IMR-90 (cell line): ENCODE measurements around the gene FBXW12. TPM values are rescaled to one million over a fixed set of nuclear protein-coding genes. Genes with fewer than 3 reads are reported as not detected.

ENCODE experiments used
- ATAC-seq: fragments of 200-7000 bp; cut with Tn5 transposase; 2 replicates; pipeline ENCODE4 v1.9.1; 2020; ENCODE audit warnings: low read depth, mild to moderate bottlenecking, moderate library complexity
- BruUV-seq: library from RNA; stranded (reverse); fragments of 400-500 nt; replicated peaks from 2 replicates; lab custom pipeline; 2021; lab: Mats Ljungman, UMichigan
- CTCF ChIA-PET: fragments of 300-600 bp; formaldehyde crosslinking; extraction: SDS; loops from one replicate; lab custom pipeline; 2021; ENCODE audit warnings: antibody characterized with exemption; lab: Yijun Ruan, JAX
- POLR2A ChIA-PET: fragments of 300-600 bp; sonication (Branson Sonifier 250); formaldehyde crosslinking; loops from one replicate; lab custom pipeline; 2022; ENCODE audit warnings: antibody characterized with exemption; ENCODE audit not compliant: unreplicated experiment; lab: Charles Lee
- DNase-seq: peaks from one replicate; pipeline ENCODE4 v3.0.0; 2013
- H2AFZ ChIP-seq: replicated peaks from 2 replicates; pipeline ENCODE3; 2013; ENCODE audit warnings: low read length, mild to moderate bottlenecking; ENCODE audit not compliant: poor library complexity
- H2AK5ac ChIP-seq: 2 replicates; pipeline ENCODE4 v1.6.1; 2013; ENCODE audit warnings: low read depth, low read length, inconsistent platforms
- H2AK9ac ChIP-seq: replicated peaks from 2 replicates; pipeline ENCODE3; 2013; ENCODE audit warnings: mild to moderate bottlenecking, low read depth, low read length, moderate library complexity; ENCODE audit not compliant: poor library complexity
- H2BK120ac ChIP-seq: 2 replicates; pipeline ENCODE4 v1.6.1; 2013; ENCODE audit warnings: low read depth, low read length, inconsistent platforms
- H2BK15ac ChIP-seq: 3 replicates; pipeline ENCODE4 v1.6.1; 2013; ENCODE audit warnings: low read depth, low read length, inconsistent platforms
- H2BK20ac ChIP-seq: 2 replicates; pipeline ENCODE4 v1.6.1; 2013; ENCODE audit warnings: low read depth, mild to moderate bottlenecking, inconsistent platforms, low read length, moderate library complexity
- H2BK5ac ChIP-seq: 2 replicates; pipeline ENCODE4 v1.6.1; 2013; ENCODE audit warnings: mild to moderate bottlenecking, low read depth, low read length, inconsistent platforms; ENCODE audit not compliant: poor library complexity, severe bottlenecking
- H3K14ac ChIP-seq: replicated peaks from 2 replicates; pipeline ENCODE4 v1.6.1; 2013; ENCODE audit warnings: low read depth, low read length, inconsistent platforms
- H3K18ac ChIP-seq: 2 replicates; pipeline ENCODE4 v1.6.1; 2013; ENCODE audit warnings: low read depth, low read length, control low read depth
- H3K23ac ChIP-seq: 2 replicates; pipeline ENCODE4 v1.6.1; 2013; ENCODE audit warnings: low read depth, low read length, inconsistent platforms
- H3K27ac ChIP-seq: 2 replicates; pipeline ENCODE4 v1.5.1; 2013; ENCODE audit warnings: mild to moderate bottlenecking, control low read depth, low read length; ENCODE audit not compliant: insufficient read depth
- H3K27me3 ChIP-seq: 2 replicates; pipeline ENCODE4 v1.6.1; 2013; ENCODE audit warnings: low read length; ENCODE audit not compliant: control insufficient read depth, insufficient read depth
- H3K36me3 ChIP-seq: 2 replicates; pipeline ENCODE4 v1.6.1; 2013; ENCODE audit warnings: low read length, mixed read lengths; ENCODE audit not compliant: control insufficient read depth, insufficient read depth
- H3K4ac ChIP-seq: 2 replicates; pipeline ENCODE4 v1.6.1; 2013; ENCODE audit warnings: low read depth, low read length, inconsistent platforms
- H3K4me1 ChIP-seq: 2 replicates; pipeline ENCODE4 v1.6.1; 2013; ENCODE audit warnings: low read length, mixed read lengths; ENCODE audit not compliant: control insufficient read depth, insufficient read depth
- H3K4me2 ChIP-seq: 2 replicates; pipeline ENCODE4 v1.6.1; 2013; ENCODE audit warnings: low read depth, mild to moderate bottlenecking, control low read depth, low read length, moderate library complexity
- H3K4me3 ChIP-seq: 2 replicates; pipeline ENCODE4 v1.5.1; 2013; ENCODE audit warnings: low read depth, mild to moderate bottlenecking, control low read depth, low read length, moderate library complexity; ENCODE audit not compliant: insufficient read depth
- H3K56ac ChIP-seq: 2 replicates; pipeline ENCODE4 v1.6.1; 2013; ENCODE audit warnings: low read length, inconsistent platforms; ENCODE audit not compliant: insufficient read depth; ENCODE audit errors: extremely low read depth
- H3K79me1 ChIP-seq, 2 experiments: 2 replicates each; pipeline ENCODE4 v1.6.1; 2013; ENCODE audit warnings: low read length in 2 of 2, inconsistent platforms in 1 of 2, low read depth in 1 of 2
- H3K9ac ChIP-seq: 2 replicates; pipeline ENCODE4 v1.6.1; 2013; ENCODE audit warnings: low read depth, low read length, control low read depth
- H3K9me1 ChIP-seq: 2 replicates; pipeline ENCODE4 v1.6.1; 2013; ENCODE audit warnings: low read length, inconsistent platforms; ENCODE audit not compliant: insufficient read depth
- H3K9me3 ChIP-seq: 2 replicates; pipeline ENCODE4 v1.6.1; 2013; ENCODE audit warnings: low read length; ENCODE audit not compliant: control insufficient read depth, insufficient read depth
- H4K20me1 ChIP-seq: 2 replicates; pipeline ENCODE4 v1.6.1; 2013; ENCODE audit warnings: low read length, inconsistent platforms; ENCODE audit not compliant: insufficient read depth
- H4K5ac ChIP-seq: 2 replicates; pipeline ENCODE4 v1.6.1; 2013; ENCODE audit warnings: mild to moderate bottlenecking, low read depth, low read length, control low read depth
- H4K8ac ChIP-seq, 2 experiments: 2 replicates each; pipeline ENCODE4 v1.6.1; 2013; ENCODE audit warnings: low read depth in 2 of 2, low read length in 2 of 2, control low read depth in 1 of 2, inconsistent platforms in 1 of 2
- H4K91ac ChIP-seq: 2 replicates; pipeline ENCODE4 v1.6.1; 2013; ENCODE audit warnings: low read depth, low read length, inconsistent platforms; ENCODE audit not compliant: insufficient read depth
- MAZ ChIP-seq: IDR thresholded peaks from 2 replicates; pipeline ENCODE4 v1.6.1; 2012; ENCODE audit warnings: low read depth, mild to moderate bottlenecking, low read length, improper control_type of control experiment, moderate library complexity, borderline replicate concordance
- WGBS, 2 experiments: methylation state at CpG; one replicate each; pipeline versions ENCODE4 v1.1.5 to v1.1.7; 2013; ENCODE audit warnings: missing lambda C conversion rate in 2 of 2; ENCODE audit not compliant: insufficient read length in 1 of 2; ENCODE audit errors: extremely low coverage in 2 of 2; 5-methylcytosine and 5-hydroxymethylcytosine counted together
- dilution Hi-C: fragments of 300-500 bp; cut with HindIII; formaldehyde crosslinking; loops from one replicate; pipeline ENCODE4 v1.14.3; 2018; ENCODE audit warnings: low sequenced_read_pairs; ENCODE audit not compliant: unreplicated experiment
- in situ Hi-C: fragments of 300-500 bp; cut with MboI; formaldehyde crosslinking; loops from 3 replicates; pipeline ENCODE4 v1.14.3; 2019; ENCODE audit warnings: low sequenced_read_pairs, inconsistent platforms, mixed read lengths
- intact Hi-C: fragments of 100-400 bp; cut with micrococcal nuclease; formaldehyde crosslinking; loops from 2 replicates; pipeline ENCODE4 v1.10.0; 2022
- polyA plus RNA-seq, 3 experiments: library from polyadenylated mRNA; depleted of rRNA; stranded (reverse); fragments of >200 nt; gene quantifications; 2 replicates each; pipeline ENCODE4 v1.2.3, GENCODE V29; 2012; ENCODE audit warnings: low replicate concordance in 1 of 3
- total RNA-seq: library from RNA; depleted of rRNA; stranded (reverse); fragments of >200 nt; gene quantifications from 2 replicates; pipeline ENCODE4 v1.2.3, GENCODE V29; 2012

FBXW12 gene
- total and polyA plus RNA-seq, 2 of the 4 experiments (the other 2 are of a cell fraction), result not detected

DNA sequence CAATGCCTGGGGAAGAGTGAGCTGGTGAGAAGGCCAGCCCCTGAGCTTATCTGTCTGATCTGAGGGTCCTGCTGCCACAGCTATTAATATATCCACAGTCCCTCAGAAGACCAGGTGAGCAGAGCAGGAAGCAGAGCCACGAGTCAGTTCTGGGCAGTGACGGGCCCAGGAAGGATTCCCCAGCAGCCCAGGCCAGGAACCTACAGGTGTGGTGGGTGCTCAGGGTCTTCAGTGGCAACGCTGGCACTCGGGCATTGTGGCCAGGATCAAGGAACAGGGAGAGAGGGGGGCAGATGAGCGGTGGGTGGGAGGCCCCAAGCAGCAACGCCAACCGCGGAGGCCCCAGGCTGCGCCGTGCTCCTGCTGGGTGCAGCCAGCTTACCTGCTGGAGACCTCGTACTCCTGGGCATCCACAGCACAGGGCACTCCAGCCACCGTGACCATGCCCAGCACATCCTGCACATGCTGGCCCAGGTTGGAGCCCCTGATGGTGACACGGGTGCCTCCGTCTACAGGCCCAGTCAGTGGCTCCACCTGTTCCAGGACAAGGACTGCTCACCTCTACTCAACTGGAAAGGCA, 45.6 kb downstream of the FBXW12 start:
- no peak for DNase-seq
- POLR2A ChIA-PET, result no interaction called here
- no TSS peak for BruUV-seq

More for the DNA sequence above, 45.6 kb downstream of the FBXW12 start:
- Histone ChIP-seq H3K4ac (no peak overlapping the region), H3K36me3 (peaks cover 51% of the 10 kb centered on the region), H2BK20ac (no peak overlapping the region), H3K4me2 (no peak overlapping the region), H3K79me1 (peaks cover 0 to 14% of the 10 kb centered on the region in 2 experiments; a peak in 3 of 4 replicates), H2BK15ac (no peak overlapping the region), H3K27ac (no peak overlapping the region), H2AK9ac (peak overlapping the region; percentile 55), H3K27me3 (no peaks in the 10 kb centered on the region), H3K9me3 (no peaks in the 10 kb centered on the region), H3K56ac (no peak overlapping the region), H2BK5ac (no peak overlapping the region), H3K9me1 (no peaks in the 10 kb centered on the region), H4K8ac (no peak overlapping the region), H3K9ac (no peak overlapping the region), H2BK120ac (no peak overlapping the region), H4K5ac (no peak overlapping the region), H3K18ac (no peak overlapping the region), H2AK5ac (no peak overlapping the region), H4K20me1 (no peaks in the 10 kb centered on the region; the same call in 1 of the 2 replicates), H3K4me1 (no peaks in the 10 kb centered on the region), H3K4me3 (no peak overlapping the region), H4K91ac (no peak overlapping the region), H3K14ac (no peak overlapping the region), H3K23ac (no peak overlapping the region), H2AFZ (no peak overlapping the region)
- in situ Hi-C loops, result no loop called here
- 98% methylated on average over 9 of the region's 14 CpGs; no CpG with 5 or more reads in 1 of the 2 experiments for WGBS, 2 experiments
- CTCF ChIA-PET, result no interaction called here
- ATAC-seq, result no peak
- no peak for TF ChIP-seq MAZ
- dilution Hi-C loops, result no loop called here
- intact Hi-C loops, result no loop called here
